ENCODE results near the gene HLA-DOA. TPM values are rescaled to one million over a fixed set of nuclear protein-coding genes. Genes with fewer than 3 reads are reported as not detected.
A peak's percentile ranks its signal among the peaks of the same experiment; 100 is the strongest.

Gene HLA-DOA
- polyA plus RNA-seq, 1 donor (not counting 4 experiments of a cell fraction or from before 2014, with no cell fraction given): not detected

DNA sequence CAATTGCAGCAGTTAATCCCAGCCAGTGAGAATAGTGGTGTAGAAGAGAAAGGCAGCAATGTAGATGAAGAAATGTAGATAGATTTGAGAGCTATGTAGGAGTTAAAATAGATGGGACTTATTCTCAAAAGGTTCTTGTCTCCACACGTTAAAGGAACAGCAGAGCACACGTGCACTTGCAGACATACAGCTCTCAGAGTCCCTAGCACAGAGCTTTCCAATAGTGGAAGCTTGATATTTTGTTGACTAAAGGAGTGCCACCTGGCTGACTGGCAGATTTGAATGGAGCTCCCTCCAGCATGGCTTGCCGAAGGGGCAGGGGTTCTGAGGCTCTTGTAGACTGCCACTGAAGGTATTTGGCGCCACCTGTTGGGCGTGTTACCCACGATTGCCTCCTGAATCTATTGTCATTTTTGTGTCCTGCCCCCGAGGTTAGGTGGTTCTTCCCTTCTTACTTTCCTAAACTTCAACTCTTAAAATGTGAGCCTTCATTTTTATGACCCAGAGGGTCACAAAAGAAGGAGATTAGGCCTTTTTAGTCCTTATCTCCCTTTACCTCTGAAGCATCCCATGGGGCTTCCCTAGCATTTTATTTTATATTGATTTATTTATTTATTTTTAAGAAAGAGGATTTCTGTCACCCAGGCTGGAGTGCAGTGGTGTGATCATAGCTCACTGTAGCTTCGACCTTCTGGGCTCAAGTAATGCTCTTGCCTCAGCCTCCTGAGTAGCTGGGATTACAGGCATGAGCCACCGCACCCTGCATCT, 24.6 kb downstream of the HLA-DOA start:
- no peaks in the 10 kb centered on the region for H3K9me3 ChIP-seq (ENCODE audit: control insufficient read depth, low read depth, low read length)
- TF ChIP-seq EZH2 (IDR thresholded peaks at IDR 0.05; ENCODE audit: low read length): no peak
- TF ChIP-seq, protein P1, sequence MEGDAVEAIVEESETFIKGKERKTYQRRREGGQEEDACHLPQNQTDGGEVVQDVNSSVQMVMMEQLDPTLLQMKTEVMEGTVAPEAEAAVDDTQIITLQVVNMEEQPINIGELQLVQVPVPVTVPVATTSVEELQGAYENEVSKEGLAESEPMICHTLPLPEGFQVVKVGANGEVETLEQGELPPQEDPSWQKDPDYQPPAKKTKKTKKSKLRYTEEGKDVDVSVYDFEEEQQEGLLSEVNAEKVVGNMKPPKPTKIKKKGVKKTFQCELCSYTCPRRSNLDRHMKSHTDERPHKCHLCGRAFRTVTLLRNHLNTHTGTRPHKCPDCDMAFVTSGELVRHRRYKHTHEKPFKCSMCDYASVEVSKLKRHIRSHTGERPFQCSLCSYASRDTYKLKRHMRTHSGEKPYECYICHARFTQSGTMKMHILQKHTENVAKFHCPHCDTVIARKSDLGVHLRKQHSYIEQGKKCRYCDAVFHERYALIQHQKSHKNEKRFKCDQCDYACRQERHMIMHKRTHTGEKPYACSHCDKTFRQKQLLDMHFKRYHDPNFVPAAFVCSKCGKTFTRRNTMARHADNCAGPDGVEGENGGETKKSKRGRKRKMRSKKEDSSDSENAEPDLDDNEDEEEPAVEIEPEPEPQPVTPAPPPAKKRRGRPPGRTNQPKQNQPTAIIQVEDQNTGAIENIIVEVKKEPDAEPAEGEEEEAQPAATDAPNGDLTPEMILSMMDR (optimal IDR thresholded peaks at IDR 0.05 in 1 of 3, IDR thresholded peaks at IDR 0.05 in 1 of 3, conservative IDR thresholded peaks at IDR 0.05 in 1 of 3; ENCODE audit: extremely low read depth in 1 of 3, insufficient read depth in 2 of 3, low read length in 3 of 3): peak; percentile 89 to 95 (median 94)
- H2AFZ ChIP-seq (ENCODE audit: control insufficient read depth, low read length): no peak overlapping the region
- H3K36me3 ChIP-seq (ENCODE audit: control insufficient read depth in 2 of 2, extremely low read depth in 1 of 2, insufficient read depth in 2 of 2, low read length in 2 of 2): peaks cover 13 to 15% of the 10 kb centered on the region in 2 experiments
- no peaks in the 10 kb centered on the region for H3K9me1 ChIP-seq (ENCODE audit: control insufficient read depth, extremely low read depth, insufficient read depth, low read length)
- H3K27ac ChIP-seq (ENCODE audit: control insufficient read depth, insufficient read depth, low read length): no peak overlapping the region
- no peak overlapping the region for H3K4me3 ChIP-seq (ENCODE audit: control insufficient read depth in 2 of 3, extremely low read depth in 1 of 3, insufficient read depth in 2 of 3, low read depth in 1 of 3, low read length in 3 of 3)
- DNase-seq (ENCODE audit: low read depth, low spot score): no peak
- H3K79me2 ChIP-seq (ENCODE audit: control insufficient read depth, insufficient read depth, low read length): peaks cover 2% of the 10 kb centered on the region
- H3K9ac ChIP-seq (ENCODE audit: control insufficient read depth, extremely low read depth, insufficient read depth, low read length): no peak overlapping the region
- peak; percentile 13 for FAIRE-seq
- dilution Hi-C loops (cut with MboI; ENCODE audit: extremely low pct_ligation_motif_present, low sequenced_read_pairs): no loop called here
- H4K20me1 ChIP-seq (ENCODE audit: control insufficient read depth, extremely low read depth, insufficient read depth, low read length): peaks cover 17% of the 10 kb centered on the region
- no peak overlapping the region for H3K4me2 ChIP-seq (ENCODE audit: control insufficient read depth, extremely low read depth, insufficient read depth, low read depth, low read length)
- no peaks in the 10 kb centered on the region for H3K4me1 ChIP-seq (ENCODE audit: control insufficient read depth, extremely low read depth, insufficient read depth, low read length)
- no peaks in the 10 kb centered on the region for H3K27me3 ChIP-seq (ENCODE audit: control insufficient read depth, extremely low read depth, insufficient read depth, low read length)

DNA sequence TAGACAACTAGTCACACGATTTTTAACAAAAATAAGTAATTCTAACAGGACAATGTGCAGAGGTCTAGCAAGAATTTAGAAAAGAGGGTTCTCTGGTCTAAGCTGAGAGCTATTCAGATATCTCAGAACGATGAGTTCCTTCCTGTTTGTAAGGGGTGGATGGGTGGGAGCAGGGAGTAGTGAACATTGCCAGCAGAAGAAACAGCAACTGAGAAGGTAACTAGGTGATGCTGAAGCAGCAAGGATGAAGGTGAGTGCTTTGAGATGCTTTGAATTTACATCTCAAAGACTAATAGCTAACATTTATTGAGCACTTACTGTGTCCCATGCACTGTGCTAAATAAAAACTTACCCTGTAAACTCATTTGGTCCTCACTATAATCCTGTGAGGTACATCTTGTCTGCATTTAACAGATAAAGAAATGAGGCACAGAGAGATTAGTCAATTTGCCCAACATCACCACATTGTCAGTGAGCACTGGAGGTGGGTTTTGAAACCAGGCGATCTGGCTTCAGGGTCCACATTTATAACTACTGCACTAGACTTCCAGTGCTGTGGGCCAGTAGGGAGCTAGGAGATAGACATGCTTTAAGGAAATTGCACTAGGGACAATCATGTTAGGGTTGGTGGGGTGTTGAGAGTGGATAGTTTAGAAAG, 25.3 kb downstream of the HLA-DOA start:
- Histone ChIP-seq H3K4me1 (ENCODE audit: control insufficient read depth, extremely low read depth, insufficient read depth, low read length) (no peaks in the 10 kb centered on the region), H2AFZ (ENCODE audit: control insufficient read depth, low read length) (no peak overlapping the region), H3K79me2 (ENCODE audit: control insufficient read depth, insufficient read depth, low read length) (peaks cover 4% of the 10 kb centered on the region), H3K4me2 (ENCODE audit: control insufficient read depth, extremely low read depth, insufficient read depth, low read depth, low read length) (no peak overlapping the region), H3K4me3 (ENCODE audit: control insufficient read depth in 2 of 3, extremely low read depth in 1 of 3, insufficient read depth in 2 of 3, low read depth in 1 of 3, low read length in 3 of 3) (no peak overlapping the region), H4K20me1 (ENCODE audit: control insufficient read depth, extremely low read depth, insufficient read depth, low read length) (peaks cover 24% of the 10 kb centered on the region), H3K9ac (ENCODE audit: control insufficient read depth, extremely low read depth, insufficient read depth, low read length) (no peak overlapping the region), H3K27ac (ENCODE audit: control insufficient read depth, insufficient read depth, low read length) (no peak overlapping the region), H3K27me3 (ENCODE audit: control insufficient read depth, extremely low read depth, insufficient read depth, low read length) (no peaks in the 10 kb centered on the region), H3K9me1 (ENCODE audit: control insufficient read depth, extremely low read depth, insufficient read depth, low read length) (no peaks in the 10 kb centered on the region), H3K9me3 (ENCODE audit: control insufficient read depth, low read depth, low read length) (no peaks in the 10 kb centered on the region), H3K36me3 (ENCODE audit: control insufficient read depth in 2 of 2, extremely low read depth in 1 of 2, insufficient read depth in 2 of 2, low read length in 2 of 2) (peaks cover 17 to 21% of the 10 kb centered on the region in 2 experiments)
- no peak for TF ChIP-seq EZH2 (IDR thresholded peaks at IDR 0.05; ENCODE audit: low read length)
- TF ChIP-seq, protein P1 (optimal IDR thresholded peaks at IDR 0.05 in 1 of 3, IDR thresholded peaks at IDR 0.05 in 1 of 3, conservative IDR thresholded peaks at IDR 0.05 in 1 of 3; ENCODE audit: extremely low read depth in 1 of 3, insufficient read depth in 2 of 3, low read length in 3 of 3): no peak
- dilution Hi-C loops (cut with MboI; ENCODE audit: extremely low pct_ligation_motif_present, low sequenced_read_pairs): no loop called here
- FAIRE-seq (no peak), DNase-seq (ENCODE audit: low read depth, low spot score) (no peak)

All from keratinocyte (primary cell).